MM.1S (cell line): ENCODE results near the gene BTBD17.

ENCODE experiments used
- CTCF ChIP-seq: fragments of 300-600 bp; sonication (generic); IDR thresholded peaks from 2 replicates; pipeline ENCODE4 v1.5.1; 2016; ENCODE audit warnings: antibody characterized with exemption, low read length, mixed read lengths
- EZH2 ChIP-seq: fragments of 300-600 bp; sonication (generic); optimal IDR thresholded peaks from 2 replicates; pipeline ENCODE3; 2017; ENCODE audit warnings: low read depth, mild to moderate bottlenecking, antibody characterized with exemption, low read length, mixed read lengths

GRCh38 chr17:74380086-74380958 is 18.7 kb upstream of the BTBD17 start:
- TF ChIP-seq CTCF (no peak), EZH2 (no peak)
